HG02571 (cell line): Measurements from ENCODE around the gene CSNK1A1L.
"Not testable (repeated sequence)": the region's sequence is repeated elsewhere in the genome, so short reads cannot be mapped to it uniquely, and the experiment has no call there.

Source experiments
- ATAC-seq: cut with Tn5 transposase; IDR thresholded peaks from one replicate; pipeline ENCODE4 v1.9.1; 2021; ENCODE audit warnings: mild to moderate bottlenecking, moderate library complexity; ENCODE audit not compliant: unreplicated experiment

Gene CSNK1A1L

GRCh38 chr13:37059848-37060192, 45.6 kb downstream of the CSNK1A1L start:
- ATAC-seq: peak; percentile 28

GRCh38 chr13:37058910-37059847, 46.3 kb downstream of the CSNK1A1L start, which contains the start of gene SUPT20H:
TSS of gene SUPT20H (minus strand) at chr13:37059688. CDS start at chr13:37051490, 8,198 bp downstream.
- ATAC-seq: peak; percentile 96

GRCh38 chr13:37056228-37056627, 49.2 kb downstream of the CSNK1A1L start:
- ATAC-seq: not testable (repeated sequence)
